Fibroblast of mammary gland (primary cell): ENCODE measurements around the gene EXOSC9.
A peak's percentile ranks its signal among the peaks of the same experiment; 100 is the strongest.

Experiments used
- DNase-seq: peaks from one replicate; pipeline ENCODE4 v3.0.0-alpha.2; 2010; ENCODE audit warnings: low read depth
- H3K4me3 ChIP-seq: 2 replicates; pipeline ENCODE4 v1.5.1; 2011; ENCODE audit warnings: low read depth, mild to moderate bottlenecking, low read length, moderate library complexity; ENCODE audit not compliant: control insufficient read depth
- CTCF ChIP-seq: conservative IDR thresholded peaks from 2 replicates; pipeline ENCODE4 v1.5.1; 2011; ENCODE audit warnings: low read depth, low read length, inconsistent platforms; ENCODE audit not compliant: control insufficient read depth, insufficient read depth

The EXOSC9 gene

DNA sequence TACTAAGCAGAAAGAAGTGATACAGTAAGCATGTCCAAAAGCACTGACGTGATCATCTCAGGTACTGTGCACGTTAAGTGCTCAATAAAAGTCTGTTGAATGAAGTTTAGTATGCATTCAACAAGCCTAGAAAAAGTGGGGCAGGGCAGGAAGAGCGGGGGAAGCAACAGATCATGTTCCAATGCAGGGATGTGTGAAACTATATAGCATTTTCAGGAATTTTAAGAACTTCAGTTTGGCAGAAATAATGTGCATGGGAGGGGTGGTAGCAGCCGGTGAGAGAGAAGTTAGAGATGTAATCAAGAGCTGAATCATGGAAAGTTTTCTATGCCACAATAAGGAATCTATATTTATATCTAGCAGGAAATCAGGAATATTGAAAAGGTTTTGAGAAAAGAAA is 41.7 kb downstream of the EXOSC9 start:
- no peak for DNase-seq
- H3K4me3 ChIP-seq: no peak overlapping the region
- TF ChIP-seq CTCF: no peak

DNA sequence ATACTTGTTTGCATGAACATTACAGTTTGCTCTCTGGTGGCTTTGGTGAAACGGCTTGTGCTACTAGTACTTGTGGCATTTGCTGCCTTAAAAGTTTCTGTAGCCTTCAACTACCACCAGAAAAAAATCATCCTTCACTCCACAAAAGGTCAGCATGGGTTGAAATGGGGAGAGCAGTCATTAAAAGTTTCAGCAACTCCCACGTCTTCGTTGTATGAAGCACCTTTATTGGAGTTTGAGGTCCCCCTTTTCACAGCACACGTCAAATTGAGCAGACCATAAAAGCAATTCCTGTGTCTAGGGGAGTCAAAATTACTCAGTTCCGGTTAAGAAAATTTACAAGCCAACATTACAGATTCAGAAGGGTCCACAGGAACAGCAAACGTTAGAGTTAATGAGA is 45.5 kb downstream of the EXOSC9 start:
- TF ChIP-seq CTCF: no peak
- DNase-seq: no peak
- H3K4me3 ChIP-seq: no peak overlapping the region

GRCh38 chr4:121851354-121851753 is 50.2 kb downstream of the EXOSC9 start:
- H3K4me3 ChIP-seq: no peak overlapping the region
- no peak for TF ChIP-seq CTCF
- DNase-seq: no peak

- peak; percentile 17 for DNase-seq
- TF ChIP-seq CTCF: no peak
- no peak overlapping the region for H3K4me3 ChIP-seq
These were observed 59.0 kb downstream of the EXOSC9 start for GRCh38 chr4:121860121-121860520.

DNA sequence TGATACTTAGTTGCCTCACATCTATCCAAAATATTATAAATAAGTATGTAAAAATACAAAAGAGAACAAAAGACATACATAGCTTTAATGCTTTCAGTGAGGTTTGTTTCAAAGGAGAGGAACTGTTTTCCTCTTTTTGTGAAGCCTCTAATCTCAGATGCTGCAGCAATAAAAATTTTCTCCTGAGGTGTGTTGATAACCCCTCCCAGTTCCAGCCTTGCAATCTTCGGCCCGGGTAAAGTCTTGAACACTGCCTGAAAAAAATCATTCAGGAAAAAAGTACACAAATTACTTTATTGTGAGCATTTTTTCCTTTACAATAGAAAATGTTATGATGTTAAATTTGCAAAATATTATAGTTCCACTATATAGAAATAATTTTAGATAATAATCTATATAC is 60.3 kb downstream of the EXOSC9 start:
- TF ChIP-seq CTCF: no peak

GRCh38 chr4:121863799-121864198 is 62.7 kb downstream of the EXOSC9 start:
- no peak overlapping the region for H3K4me3 ChIP-seq
- no peak for DNase-seq
- TF ChIP-seq CTCF: no peak

More for the DNA sequence above, 60.3 kb downstream of the EXOSC9 start:
- no peak for DNase-seq
- no peak overlapping the region for H3K4me3 ChIP-seq
